NT2/D1 (cell line): Measurements from ENCODE around the gene CRADD.

Source experiments
- SUZ12 ChIP-seq: IDR thresholded peaks from 2 replicates; pipeline ENCODE4 v1.6.1; 2011; ENCODE audit not compliant: insufficient read length, insufficient read depth; ENCODE audit errors: extremely low read depth
- YY1 ChIP-seq: IDR thresholded peaks from 2 replicates; pipeline ENCODE4 v1.6.1; 2011; ENCODE audit not compliant: insufficient read length, insufficient read depth

- TF ChIP-seq YY1 (no peak), SUZ12 (no peak)
Observed at GRCh38 chr12:93870020-93870795, 193.0 kb downstream of the CRADD start.
